Neural cell (in vitro differentiated cells): ENCODE measurements around the gene CCDC191.

Experiments
- EP300 ChIP-seq: fragments of 450-650 bp; conservative IDR thresholded peaks from 2 replicates; pipeline ENCODE4 v1.6.1; 2014; ENCODE audit warnings: antibody characterized with exemption, mild to moderate bottlenecking, moderate library complexity; ENCODE audit not compliant: poor library complexity, severe bottlenecking
- EZH2 ChIP-seq: fragments of 200-600, 300-800 bp; shearing (Covaris generic), sonication (generic); IDR thresholded peaks from 2 replicates; pipeline ENCODE4 v1.6.1; 2014; ENCODE audit warnings: antibody characterized with exemption, low read length, borderline replicate concordance, mild to moderate bottlenecking; ENCODE audit not compliant: insufficient read depth, poor library complexity, severe bottlenecking
- MXI1 ChIP-seq: fragments of 450-650 bp; conservative IDR thresholded peaks from 2 replicates; pipeline ENCODE4 v1.6.1; 2014; ENCODE audit warnings: antibody characterized with exemption, mild to moderate bottlenecking; ENCODE audit not compliant: poor library complexity, severe bottlenecking
- POLR2AphosphoS5 ChIP-seq: IDR thresholded peaks from 2 replicates; pipeline ENCODE4 v1.6.1; 2012
- RAD21 ChIP-seq: fragments of 450-650 bp; conservative IDR thresholded peaks from 2 replicates; pipeline ENCODE4 v1.6.1; 2014; ENCODE audit warnings: antibody characterized with exemption, mild to moderate bottlenecking, moderate library complexity
- SMC3 ChIP-seq: fragments of 450-650 bp; conservative IDR thresholded peaks from 2 replicates; pipeline ENCODE4 v1.6.1; 2014; ENCODE audit warnings: antibody characterized with exemption, mild to moderate bottlenecking, moderate library complexity; ENCODE audit not compliant: poor library complexity
- TAF1 ChIP-seq: IDR thresholded peaks from 2 replicates; pipeline ENCODE4 v1.6.1; 2012; ENCODE audit warnings: low read depth
- TF ChIP-seq, protein P1 (sequence below): fragments of 450-650 bp; IDR thresholded peaks from 2 replicates; pipeline ENCODE4 v1.5.1; 2014; ENCODE audit warnings: antibody characterized with exemption, mild to moderate bottlenecking, moderate library complexity; ENCODE audit not compliant: poor library complexity, severe bottlenecking
- TF ChIP-seq, protein P2 (sequence below): IDR thresholded peaks from 2 replicates; pipeline ENCODE4 v1.6.1; 2012; ENCODE audit warnings: borderline replicate concordance

DNA sequence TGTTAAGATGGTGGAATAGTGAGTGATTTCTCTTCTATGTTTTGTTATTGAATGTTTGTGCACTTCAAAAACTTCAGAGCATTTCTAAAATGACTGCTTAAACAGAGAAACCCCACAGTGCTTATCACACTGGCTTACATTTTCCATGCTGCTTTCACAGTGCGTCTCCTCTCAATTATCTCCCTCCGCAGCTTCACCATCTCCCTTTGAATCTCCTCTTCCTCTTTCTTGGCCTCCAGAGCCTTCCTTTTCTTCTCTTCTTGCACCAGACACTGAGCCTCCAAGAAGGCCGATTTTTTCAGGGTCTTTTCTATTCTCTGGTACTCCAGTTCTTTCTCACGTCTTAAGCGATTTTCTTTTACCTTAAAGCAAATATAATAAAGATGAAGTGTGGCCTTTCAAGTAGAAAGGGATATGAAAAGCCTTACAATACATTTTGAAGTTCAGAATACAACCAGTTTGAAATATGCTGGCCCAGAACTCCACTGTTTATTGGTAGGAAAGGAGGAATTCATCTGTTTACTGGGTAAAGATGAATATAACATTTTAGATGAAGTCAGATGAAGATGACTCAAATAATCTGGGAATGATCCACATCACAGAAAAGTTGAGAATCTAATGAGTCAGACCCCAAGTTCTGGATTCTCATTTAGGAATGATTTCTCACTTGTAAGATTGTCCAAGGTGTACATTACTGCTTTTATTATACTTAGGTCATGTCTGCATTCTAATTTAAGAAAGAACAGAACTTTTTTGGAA, 21.4 kb downstream of the CCDC191 start:
- TF ChIP-seq, protein P1, sequence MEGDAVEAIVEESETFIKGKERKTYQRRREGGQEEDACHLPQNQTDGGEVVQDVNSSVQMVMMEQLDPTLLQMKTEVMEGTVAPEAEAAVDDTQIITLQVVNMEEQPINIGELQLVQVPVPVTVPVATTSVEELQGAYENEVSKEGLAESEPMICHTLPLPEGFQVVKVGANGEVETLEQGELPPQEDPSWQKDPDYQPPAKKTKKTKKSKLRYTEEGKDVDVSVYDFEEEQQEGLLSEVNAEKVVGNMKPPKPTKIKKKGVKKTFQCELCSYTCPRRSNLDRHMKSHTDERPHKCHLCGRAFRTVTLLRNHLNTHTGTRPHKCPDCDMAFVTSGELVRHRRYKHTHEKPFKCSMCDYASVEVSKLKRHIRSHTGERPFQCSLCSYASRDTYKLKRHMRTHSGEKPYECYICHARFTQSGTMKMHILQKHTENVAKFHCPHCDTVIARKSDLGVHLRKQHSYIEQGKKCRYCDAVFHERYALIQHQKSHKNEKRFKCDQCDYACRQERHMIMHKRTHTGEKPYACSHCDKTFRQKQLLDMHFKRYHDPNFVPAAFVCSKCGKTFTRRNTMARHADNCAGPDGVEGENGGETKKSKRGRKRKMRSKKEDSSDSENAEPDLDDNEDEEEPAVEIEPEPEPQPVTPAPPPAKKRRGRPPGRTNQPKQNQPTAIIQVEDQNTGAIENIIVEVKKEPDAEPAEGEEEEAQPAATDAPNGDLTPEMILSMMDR, result no peak
- TF ChIP-seq SMC3 (no peak), EZH2 (no peak), TAF1 (no peak), POLR2AphosphoS5 (no peak), EP300 (no peak), RAD21 (no peak), MXI1 (no peak)
- TF ChIP-seq, protein P2, sequence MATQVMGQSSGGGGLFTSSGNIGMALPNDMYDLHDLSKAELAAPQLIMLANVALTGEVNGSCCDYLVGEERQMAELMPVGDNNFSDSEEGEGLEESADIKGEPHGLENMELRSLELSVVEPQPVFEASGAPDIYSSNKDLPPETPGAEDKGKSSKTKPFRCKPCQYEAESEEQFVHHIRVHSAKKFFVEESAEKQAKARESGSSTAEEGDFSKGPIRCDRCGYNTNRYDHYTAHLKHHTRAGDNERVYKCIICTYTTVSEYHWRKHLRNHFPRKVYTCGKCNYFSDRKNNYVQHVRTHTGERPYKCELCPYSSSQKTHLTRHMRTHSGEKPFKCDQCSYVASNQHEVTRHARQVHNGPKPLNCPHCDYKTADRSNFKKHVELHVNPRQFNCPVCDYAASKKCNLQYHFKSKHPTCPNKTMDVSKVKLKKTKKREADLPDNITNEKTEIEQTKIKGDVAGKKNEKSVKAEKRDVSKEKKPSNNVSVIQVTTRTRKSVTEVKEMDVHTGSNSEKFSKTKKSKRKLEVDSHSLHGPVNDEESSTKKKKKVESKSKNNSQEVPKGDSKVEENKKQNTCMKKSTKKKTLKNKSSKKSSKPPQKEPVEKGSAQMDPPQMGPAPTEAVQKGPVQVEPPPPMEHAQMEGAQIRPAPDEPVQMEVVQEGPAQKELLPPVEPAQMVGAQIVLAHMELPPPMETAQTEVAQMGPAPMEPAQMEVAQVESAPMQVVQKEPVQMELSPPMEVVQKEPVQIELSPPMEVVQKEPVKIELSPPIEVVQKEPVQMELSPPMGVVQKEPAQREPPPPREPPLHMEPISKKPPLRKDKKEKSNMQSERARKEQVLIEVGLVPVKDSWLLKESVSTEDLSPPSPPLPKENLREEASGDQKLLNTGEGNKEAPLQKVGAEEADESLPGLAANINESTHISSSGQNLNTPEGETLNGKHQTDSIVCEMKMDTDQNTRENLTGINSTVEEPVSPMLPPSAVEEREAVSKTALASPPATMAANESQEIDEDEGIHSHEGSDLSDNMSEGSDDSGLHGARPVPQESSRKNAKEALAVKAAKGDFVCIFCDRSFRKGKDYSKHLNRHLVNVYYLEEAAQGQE, result no peak
